ENCODE results near the gene TMEM135.

The TMEM135 gene

DNA sequence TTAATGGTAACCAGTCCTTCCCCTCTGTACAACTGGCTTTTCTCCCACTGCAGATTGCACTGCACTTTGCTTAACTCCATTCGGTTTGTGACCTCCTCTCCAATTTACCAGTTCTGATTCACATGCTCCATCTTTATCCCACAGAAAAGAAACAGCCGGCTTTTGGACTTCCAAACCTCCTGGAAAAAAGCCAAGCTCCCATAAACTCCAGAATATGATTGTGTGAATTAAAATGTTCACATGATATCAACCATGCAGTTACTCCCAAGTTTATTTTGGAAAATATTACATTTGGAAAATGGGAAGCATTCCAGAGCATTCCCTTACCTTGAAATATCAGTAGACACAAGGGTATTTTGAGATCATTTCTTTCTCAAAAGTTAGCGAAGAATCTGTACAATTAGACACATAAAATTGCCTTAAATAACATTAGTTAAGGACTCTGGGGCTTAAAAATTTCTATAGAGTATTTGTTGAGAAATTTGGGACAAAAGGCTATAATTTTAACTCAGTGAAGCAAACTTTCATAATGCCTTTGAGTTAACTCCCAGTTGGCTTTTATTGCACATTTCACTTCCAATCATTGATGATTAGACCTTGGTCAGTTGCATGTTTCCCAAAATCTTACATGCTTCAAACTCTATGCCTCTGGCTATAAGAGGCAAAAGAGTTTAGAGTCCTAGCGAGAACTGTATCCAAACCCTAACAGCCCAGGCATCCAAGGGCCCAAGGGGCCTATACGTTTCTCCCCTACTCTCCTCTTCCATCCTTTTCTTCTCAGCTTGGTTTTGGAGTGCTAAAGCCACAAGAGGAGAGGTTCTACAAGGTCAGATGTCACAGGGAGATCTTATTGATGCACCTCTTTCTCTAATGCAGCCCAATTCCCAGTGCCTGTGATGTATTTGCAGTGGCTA lies 23.6 kb upstream of the TMEM135 start:
- no peak for TF ChIP-seq CTCF (IDR thresholded peaks at IDR 0.05; ENCODE audit: insufficient read depth, low read length, poor library complexity, severe bottlenecking)
- TF ChIP-seq EZH2phosphoT487 (conservative IDR thresholded peaks at IDR 0.05; ENCODE audit: low read length), result no peak
- Histone ChIP-seq H3K9ac (ENCODE audit: low read length) (no peak overlapping the region), H3F3A (ENCODE audit: insufficient read depth) (no peaks in the 10 kb centered on the region), H3K79me2 (ENCODE audit: insufficient read depth, low read length) (no peaks in the 10 kb centered on the region), H3K4me2 (ENCODE audit: low read depth, low read length, poor library complexity, severe bottlenecking) (no peak overlapping the region), H3K9me2 (replicated peaks; ENCODE audit: insufficient read depth, low read length) (no peaks in the 10 kb centered on the region), H3K4me3 (ENCODE audit: insufficient read depth, low read length, poor library complexity, severe bottlenecking) (no peak overlapping the region), H2AFZ (ENCODE audit: low read depth, low read length, severe bottlenecking) (no peak overlapping the region), H3K9me3 (ENCODE audit: insufficient read depth, low read length) (no peaks in the 10 kb centered on the region), H3K36me3 (ENCODE audit: low read length) (no peaks in the 10 kb centered on the region), H3K27ac (ENCODE audit: low read depth, low read length) (no peak overlapping the region), H3K27me3 (ENCODE audit: low read length) (no peaks in the 10 kb centered on the region), H4K20me1 (ENCODE audit: low read depth, low read length) (no peaks in the 10 kb centered on the region)

GRCh38 chr11:87015645-87016044 lies 22.1 kb upstream of the TMEM135 start:
- Histone ChIP-seq H3K27me3 (ENCODE audit: low read length) (no peaks in the 10 kb centered on the region), H3K79me2 (ENCODE audit: insufficient read depth, low read length) (no peaks in the 10 kb centered on the region), H4K20me1 (ENCODE audit: low read depth, low read length) (no peaks in the 10 kb centered on the region), H3K9me2 (replicated peaks; ENCODE audit: insufficient read depth, low read length) (no peaks in the 10 kb centered on the region), H3K9ac (ENCODE audit: low read length) (no peak overlapping the region), H3K9me3 (ENCODE audit: insufficient read depth, low read length) (no peaks in the 10 kb centered on the region), H2AFZ (ENCODE audit: low read depth, low read length, severe bottlenecking) (no peak overlapping the region), H3K27ac (ENCODE audit: low read depth, low read length) (no peak overlapping the region), H3F3A (ENCODE audit: insufficient read depth) (no peaks in the 10 kb centered on the region), H3K36me3 (ENCODE audit: low read length) (no peaks in the 10 kb centered on the region), H3K4me3 (ENCODE audit: insufficient read depth, low read length, poor library complexity, severe bottlenecking) (no peak overlapping the region), H3K4me2 (ENCODE audit: low read depth, low read length, poor library complexity, severe bottlenecking) (no peak overlapping the region)
- TF ChIP-seq CTCF (IDR thresholded peaks at IDR 0.05; ENCODE audit: insufficient read depth, low read length, poor library complexity, severe bottlenecking) (no peak), EZH2phosphoT487 (conservative IDR thresholded peaks at IDR 0.05; ENCODE audit: low read length) (no peak)

DNA sequence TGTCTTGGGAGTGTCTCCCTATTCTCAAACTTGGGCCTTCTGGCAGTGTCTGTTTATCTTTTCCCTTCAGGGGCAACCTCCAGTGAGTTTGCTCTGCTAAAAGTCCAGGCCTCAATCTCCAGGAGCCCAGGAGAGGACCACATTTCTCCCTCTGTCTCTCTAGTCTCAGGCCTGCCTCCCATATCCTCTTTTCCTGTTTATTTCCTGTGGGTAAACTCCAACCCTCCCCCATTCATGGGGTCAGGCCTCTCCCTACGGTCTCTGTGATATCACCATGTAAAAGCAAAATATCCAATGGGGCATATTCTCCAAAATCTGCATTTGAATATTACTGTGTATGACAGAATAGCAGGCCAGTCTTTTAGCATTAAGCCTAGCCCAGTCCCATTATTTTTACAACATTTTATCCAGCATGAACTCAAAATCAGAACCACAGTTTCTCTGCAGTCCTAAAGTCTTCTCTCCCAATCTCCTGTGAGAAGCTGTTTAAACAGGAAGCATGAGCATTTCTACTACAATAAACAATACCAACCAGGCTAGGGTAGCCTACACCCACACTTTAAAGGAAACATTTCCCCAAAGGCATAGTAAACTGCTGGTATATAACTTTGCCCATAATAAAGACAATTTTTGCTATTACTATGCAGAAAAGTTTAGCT lies 18.0 kb upstream of the TMEM135 start:
- TF ChIP-seq EZH2phosphoT487 (conservative IDR thresholded peaks at IDR 0.05; ENCODE audit: low read length), result no peak
- no peak for TF ChIP-seq CTCF (IDR thresholded peaks at IDR 0.05; ENCODE audit: insufficient read depth, low read length, poor library complexity, severe bottlenecking)
- Histone ChIP-seq H3K27ac (ENCODE audit: low read depth, low read length) (no peak overlapping the region), H3K9me3 (ENCODE audit: insufficient read depth, low read length) (no peaks in the 10 kb centered on the region), H3K79me2 (ENCODE audit: insufficient read depth, low read length) (no peaks in the 10 kb centered on the region), H2AFZ (ENCODE audit: low read depth, low read length, severe bottlenecking) (no peak overlapping the region), H3K9ac (ENCODE audit: low read length) (no peak overlapping the region), H3K9me2 (replicated peaks; ENCODE audit: insufficient read depth, low read length) (no peaks in the 10 kb centered on the region), H3K4me2 (ENCODE audit: low read depth, low read length, poor library complexity, severe bottlenecking) (no peak overlapping the region), H3K4me3 (ENCODE audit: insufficient read depth, low read length, poor library complexity, severe bottlenecking) (no peak overlapping the region), H3F3A (ENCODE audit: insufficient read depth) (no peaks in the 10 kb centered on the region), H4K20me1 (ENCODE audit: low read depth, low read length) (no peaks in the 10 kb centered on the region), H3K27me3 (ENCODE audit: low read length) (no peaks in the 10 kb centered on the region), H3K36me3 (ENCODE audit: low read length) (no peaks in the 10 kb centered on the region)
